Duodenal mucosa (tissue), 2 donors: ENCODE measurements around the gene MYBPC3.

Experiments
- H3K27ac ChIP-seq: one replicate; pipeline ENCODE4 v1.7.0; 2013; ENCODE audit warnings: low read depth, low read length
- H3K27me3 ChIP-seq, 2 donors: one replicate each; pipeline ENCODE4 v1.7.0; 2013; ENCODE audit warnings: low read length in 2 of 2, control low read depth in 1 of 2; ENCODE audit not compliant: insufficient read depth in 2 of 2, control insufficient read depth in 1 of 2
- H3K36me3 ChIP-seq, 2 donors: one replicate each; pipeline ENCODE4 v1.7.0; 2013; ENCODE audit warnings: low read length in 2 of 2, control low read depth in 1 of 2; ENCODE audit not compliant: insufficient read depth in 2 of 2, control insufficient read depth in 1 of 2
- H3K4me1 ChIP-seq, 2 donors: one replicate each; pipeline ENCODE4 v1.7.0; 2013; ENCODE audit warnings: low read length in 2 of 2, control low read depth in 1 of 2; ENCODE audit not compliant: insufficient read depth in 2 of 2, control insufficient read depth in 1 of 2
- H3K4me3 ChIP-seq, 2 donors: one replicate each; pipeline ENCODE4 v1.7.0; 2013; ENCODE audit warnings: low read length in 2 of 2, low read depth in 1 of 2
- H3K9ac ChIP-seq, 2 donors: one replicate each; pipeline ENCODE4 v1.7.0; 2013; ENCODE audit warnings: low read length in 2 of 2, low read depth in 1 of 2
- H3K9me3 ChIP-seq, 2 donors: one replicate each; pipeline ENCODE4 v1.7.0; 2013; ENCODE audit warnings: low read length in 2 of 2, control low read depth in 1 of 2; ENCODE audit not compliant: control insufficient read depth in 1 of 2

MYBPC3 gene

GRCh38 chr11:47384498-47384897, 32.0 kb upstream of the MYBPC3 start:
- Histone ChIP-seq H3K27me3 (no peaks in the 10 kb centered on the region), H3K4me1 (peaks cover 0 to under 1% of the 10 kb centered on the region in 2 donors), H3K36me3 (no peaks in the 10 kb centered on the region), H3K4me3 (no peak overlapping the region), H3K9me3 (no peaks in the 10 kb centered on the region), H3K27ac (no peak overlapping the region), H3K9ac (no peak overlapping the region)

GRCh38 chr11:47383071-47383470, 30.6 kb upstream of the MYBPC3 start:
- Histone ChIP-seq H3K9ac (no peak overlapping the region), H3K9me3 (no peaks in the 10 kb centered on the region), H3K27me3 (no peaks in the 10 kb centered on the region), H3K4me3 (no peak overlapping the region), H3K36me3 (no peaks in the 10 kb centered on the region), H3K27ac (no peak overlapping the region), H3K4me1 (no peaks in the 10 kb centered on the region)

- no peak overlapping the region for H3K27ac ChIP-seq
- H3K4me1 ChIP-seq = no peaks in the 10 kb centered on the region
- H3K27me3 ChIP-seq = no peaks in the 10 kb centered on the region
- no peaks in the 10 kb centered on the region for H3K36me3 ChIP-seq
- no peaks in the 10 kb centered on the region for H3K9me3 ChIP-seq
- no peak overlapping the region for H3K4me3 ChIP-seq
- H3K9ac ChIP-seq = no peak overlapping the region
Observed at GRCh38 chr11:47380078-47380477, 27.6 kb upstream of the MYBPC3 start.

GRCh38 chr11:47379317-47379716, 26.8 kb upstream of the MYBPC3 start:
- H3K27me3 ChIP-seq = no peaks in the 10 kb centered on the region
- no peak overlapping the region for H3K27ac ChIP-seq
- H3K9ac ChIP-seq = no peak overlapping the region
- no peak overlapping the region for H3K4me3 ChIP-seq
- H3K9me3 ChIP-seq = no peaks in the 10 kb centered on the region
- no peaks in the 10 kb centered on the region for H3K4me1 ChIP-seq
- no peaks in the 10 kb centered on the region for H3K36me3 ChIP-seq

DNA sequence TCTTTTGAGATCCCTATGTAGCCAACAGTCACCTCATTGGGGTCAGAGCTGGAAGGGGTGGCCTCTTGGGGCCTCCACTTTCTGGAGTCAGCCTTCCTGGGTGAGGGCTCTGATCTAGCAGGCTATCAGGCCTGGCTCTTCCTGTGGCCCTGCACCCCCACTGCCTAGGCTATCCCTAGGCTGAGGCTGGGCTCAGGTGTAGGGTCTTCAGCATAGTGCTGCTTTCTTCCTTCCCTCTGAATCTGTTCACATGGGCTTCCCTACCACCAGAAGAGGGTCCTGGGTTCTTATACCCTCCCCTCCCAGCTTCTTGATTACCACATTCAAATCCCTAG, 26.3 kb upstream of the MYBPC3 start:
- H3K9ac ChIP-seq = peak overlapping the region; percentile 44 to 48
- H3K9me3 ChIP-seq = no peaks in the 10 kb centered on the region
- H3K27me3 ChIP-seq = no peaks in the 10 kb centered on the region
- peak overlapping the region in 1 of 2 donors; percentile 63 for H3K4me3 ChIP-seq
- H3K27ac ChIP-seq = no peak overlapping the region
- H3K4me1 ChIP-seq = no peaks in the 10 kb centered on the region
- no peaks in the 10 kb centered on the region for H3K36me3 ChIP-seq

GRCh38 chr11:47378010-47378835, 25.7 kb upstream of the MYBPC3 start, which contains the start of gene SPI1:
Gene SPI1, minus strand, starts transcription at chr11:47378547. Its CDS starts 194 bp downstream, at chr11:47378353.
- no peaks in the 10 kb centered on the region for H3K27me3 ChIP-seq
- peak within 1 kb of the TSS; percentile 22 for H3K27ac ChIP-seq
- H3K36me3 ChIP-seq = no peaks in the 10 kb centered on the region
- H3K9me3 ChIP-seq = no peaks in the 10 kb centered on the region
- H3K9ac ChIP-seq = peak within 1 kb of the TSS; percentile 44 to 51
- H3K4me3 ChIP-seq = peak within 1 kb of the TSS; percentile 63 to 65
- no peaks in the 10 kb centered on the region for H3K4me1 ChIP-seq

- H3K36me3 ChIP-seq = no peaks in the 10 kb centered on the region
- H3K27me3 ChIP-seq = no peaks in the 10 kb centered on the region
- H3K9ac ChIP-seq = peak overlapping the region; percentile 44 to 51
- no peaks in the 10 kb centered on the region for H3K9me3 ChIP-seq
- H3K4me1 ChIP-seq = no peaks in the 10 kb centered on the region
- peak overlapping the region; percentile 22 for H3K27ac ChIP-seq
- peak overlapping the region; percentile 63 to 65 for H3K4me3 ChIP-seq
Observed at GRCh38 chr11:47377571-47378009, 25.1 kb upstream of the MYBPC3 start.

DNA sequence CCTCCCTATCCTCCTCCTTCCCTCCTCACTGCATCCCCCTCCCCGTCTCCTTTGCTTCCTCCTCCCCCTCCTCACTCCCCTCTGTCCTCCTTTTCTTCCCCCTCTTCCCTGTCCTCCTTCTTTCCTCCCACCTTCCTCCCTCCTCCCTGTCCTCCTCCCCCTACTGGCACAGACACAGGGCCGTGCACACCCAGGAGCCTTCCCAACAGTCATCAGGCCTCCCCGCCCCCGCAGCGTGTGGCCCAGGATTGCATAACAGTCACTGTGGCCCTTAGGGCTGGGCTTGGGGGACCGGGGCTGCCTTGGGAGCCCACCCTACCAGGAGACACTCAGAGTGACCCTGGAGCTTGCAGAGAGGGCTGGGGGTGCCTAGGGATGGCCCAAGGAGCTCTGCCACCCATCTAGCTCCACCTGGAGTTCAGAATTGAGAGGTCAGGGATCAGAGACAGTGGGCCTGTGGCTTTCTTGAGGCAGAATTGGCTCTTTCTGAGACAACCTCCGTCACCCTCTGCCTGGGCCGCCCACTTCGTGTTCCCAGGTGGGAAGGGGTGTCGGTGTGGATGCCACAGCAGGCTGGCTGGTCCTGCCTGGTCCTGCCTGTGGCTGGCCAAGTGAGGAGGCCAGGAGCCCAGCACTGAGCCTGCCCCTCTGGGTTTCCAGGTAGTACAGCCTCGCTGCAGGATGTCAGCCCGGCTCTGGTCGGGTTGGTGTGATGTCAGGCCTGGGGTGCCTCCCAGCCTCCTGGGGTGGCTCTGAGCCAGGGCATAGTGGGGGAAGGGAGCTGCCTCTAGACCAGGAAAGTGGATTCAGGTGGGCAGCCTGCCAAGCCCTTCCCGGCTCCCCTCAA, 24.2 kb upstream of the MYBPC3 start:
- H3K4me1 ChIP-seq = no peaks in the 10 kb centered on the region
- H3K9ac ChIP-seq = peak overlapping the region; percentile 38 to 51
- no peak overlapping the region for H3K27ac ChIP-seq

GRCh38 chr11:47376107-47376524, 23.6 kb upstream of the MYBPC3 start:
- H3K27me3 ChIP-seq = no peaks in the 10 kb centered on the region
- H3K27ac ChIP-seq = no peak overlapping the region
- peak overlapping the region; percentile 57 to 65 for H3K4me3 ChIP-seq
- H3K36me3 ChIP-seq = no peaks in the 10 kb centered on the region
- peak overlapping the region in 1 of 2 donors; percentile 25 for H3K9ac ChIP-seq
- no peaks in the 10 kb centered on the region for H3K9me3 ChIP-seq
- H3K4me1 ChIP-seq = no peaks in the 10 kb centered on the region

More for the DNA sequence above, 24.2 kb upstream of the MYBPC3 start:
- Histone ChIP-seq H3K27me3 (no peaks in the 10 kb centered on the region), H3K9me3 (no peaks in the 10 kb centered on the region), H3K36me3 (no peaks in the 10 kb centered on the region), H3K4me3 (peak overlapping the region; percentile 63 to 65)

- Histone ChIP-seq H3K27ac (no peak overlapping the region), H3K4me1 (no peaks in the 10 kb centered on the region), H3K4me3 (peak overlapping the region; percentile 57 to 65), H3K9ac (no peak overlapping the region), H3K27me3 (no peaks in the 10 kb centered on the region), H3K36me3 (no peaks in the 10 kb centered on the region), H3K9me3 (no peaks in the 10 kb centered on the region)
Observed at GRCh38 chr11:47375546-47376085, 23.1 kb upstream of the MYBPC3 start.
